Prostate gland (tissue), 2 donors: ENCODE data around the gene POU4F1. TPM values are rescaled to one million over a fixed set of nuclear protein-coding genes. Genes with fewer than 3 reads are reported as not detected.

Experiments
- DNase-seq: peaks from one replicate; pipeline ENCODE4 v3.0.0-alpha.2; 2019; ENCODE audit warnings: low spot score
- H3K27ac ChIP-seq, 2 donors: fragments of 200-600 bp; sonication (generic); 2 replicates each; pipeline ENCODE4 v1.5.1; 2017 to 2019
- H3K27me3 ChIP-seq: fragments of 200-600 bp; sonication (generic); replicated peaks from 2 replicates; pipeline ENCODE4 v1.5.1; 2019; ENCODE audit not compliant: insufficient read depth
- H3K36me3 ChIP-seq, 2 donors: fragments of 200-600 bp; sonication (generic); 1 replicate in 1 of 2; 2 replicates in 1 of 2; pipeline versions ENCODE4 v1.5.1 to v1.8.1; 2017 to 2019
- H3K4me1 ChIP-seq: fragments of 200-600 bp; sonication (generic); replicated peaks from 2 replicates; pipeline ENCODE4 v1.5.1; 2019
- H3K4me3 ChIP-seq, 2 donors: fragments of 200-600 bp; sonication (generic); 2 replicates each; pipeline ENCODE4 v1.5.1; 2017 to 2019
- H3K9me3 ChIP-seq: fragments of 200-600 bp; sonication (generic); 2 replicates; pipeline ENCODE4 v1.5.1; 2017
- POLR2A ChIP-seq: fragments of 450-650 bp; IDR thresholded peaks from one replicate; pipeline ENCODE4 v1.6.1; 2016; ENCODE audit warnings: antibody characterized with exemption, mild to moderate bottlenecking
- POLR2AphosphoS5 ChIP-seq: sonication (generic); formaldehyde crosslinking; IDR thresholded peaks from one replicate; pipeline ENCODE4 v1.6.1; 2017; ENCODE audit warnings: antibody characterized with exemption
- WGBS: methylation state at CpG from one replicate; pipeline ENCODE4 v1.1.5; 2018; 5-methylcytosine and 5-hydroxymethylcytosine counted together
- intact Hi-C: fragments of 100-400 bp; cut with DNase I; formaldehyde crosslinking; loops from one replicate; pipeline ENCODE4 v1.14.2; 2022
- total RNA-seq, 2 donors: library from RNA; depleted of rRNA; stranded (reverse); fragments of >200 nt; gene quantifications; one replicate each; pipeline ENCODE4 v1.1.0, GENCODE V29; 2016
- TF ChIP-seq, protein P1 (sequence below), 4 experiments: fragments of 200-600 bp in 2 of 4; fragments of 450-650 bp in 2 of 4; sonication (generic) in 2 of 4; IDR thresholded peaks; 1 replicate in 3 of 4; 2 replicates in 1 of 4; pipeline ENCODE4 v1.5.1; 2016 to 2019; ENCODE audit warnings: antibody characterized with exemption in 4 of 4, mild to moderate bottlenecking in 2 of 4, moderate library complexity in 2 of 4

POU4F1 gene
- total RNA-seq, 2 donors from 2014 or later = 0.68 TPM; not detected in 1

GRCh38 chr13:78593129-78593528 lies 10.2 kb downstream of the POU4F1 start:
- H3K9me3 ChIP-seq = no peaks in the 10 kb centered on the region
- intact Hi-C loops = no loop called here
- H3K27me3 ChIP-seq = peaks cover 52% of the 10 kb centered on the region
- H3K4me3 ChIP-seq = no peak overlapping the region
- no peak for DNase-seq
- H3K4me1 ChIP-seq = no peaks in the 10 kb centered on the region
- TF ChIP-seq, protein P1, sequence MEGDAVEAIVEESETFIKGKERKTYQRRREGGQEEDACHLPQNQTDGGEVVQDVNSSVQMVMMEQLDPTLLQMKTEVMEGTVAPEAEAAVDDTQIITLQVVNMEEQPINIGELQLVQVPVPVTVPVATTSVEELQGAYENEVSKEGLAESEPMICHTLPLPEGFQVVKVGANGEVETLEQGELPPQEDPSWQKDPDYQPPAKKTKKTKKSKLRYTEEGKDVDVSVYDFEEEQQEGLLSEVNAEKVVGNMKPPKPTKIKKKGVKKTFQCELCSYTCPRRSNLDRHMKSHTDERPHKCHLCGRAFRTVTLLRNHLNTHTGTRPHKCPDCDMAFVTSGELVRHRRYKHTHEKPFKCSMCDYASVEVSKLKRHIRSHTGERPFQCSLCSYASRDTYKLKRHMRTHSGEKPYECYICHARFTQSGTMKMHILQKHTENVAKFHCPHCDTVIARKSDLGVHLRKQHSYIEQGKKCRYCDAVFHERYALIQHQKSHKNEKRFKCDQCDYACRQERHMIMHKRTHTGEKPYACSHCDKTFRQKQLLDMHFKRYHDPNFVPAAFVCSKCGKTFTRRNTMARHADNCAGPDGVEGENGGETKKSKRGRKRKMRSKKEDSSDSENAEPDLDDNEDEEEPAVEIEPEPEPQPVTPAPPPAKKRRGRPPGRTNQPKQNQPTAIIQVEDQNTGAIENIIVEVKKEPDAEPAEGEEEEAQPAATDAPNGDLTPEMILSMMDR (IDR thresholded peaks at IDR 0.05) = no peak
- TF ChIP-seq POLR2AphosphoS5 = no peak
- TF ChIP-seq POLR2A = no peak
- WGBS = 13% methylated on average over 13 of the region's 13 CpGs
- H3K27ac ChIP-seq = no peak overlapping the region
- H3K36me3 ChIP-seq = no peaks in the 10 kb centered on the region

DNA sequence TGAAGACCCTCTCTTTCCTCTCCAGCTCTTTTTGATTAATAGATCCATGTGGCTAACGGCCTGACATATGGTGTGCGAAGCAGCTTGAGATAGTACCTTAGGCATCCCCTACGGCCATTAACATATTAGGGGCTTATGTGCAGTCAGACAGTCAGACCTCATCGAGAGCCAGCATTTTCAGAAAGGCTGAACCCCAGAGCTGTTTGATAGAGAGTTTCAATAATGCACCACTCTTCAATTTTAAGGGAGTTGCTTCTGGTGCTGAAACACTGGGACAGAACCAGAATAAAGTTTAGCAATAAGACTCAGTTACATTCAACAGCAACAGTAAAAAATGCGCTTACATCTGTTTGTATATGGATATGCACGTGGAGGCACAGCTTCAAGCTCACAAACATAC lies 10.8 kb downstream of the POU4F1 start:
- peaks cover 49% of the 10 kb centered on the region for H3K27me3 ChIP-seq

GRCh38 chr13:78589206-78589605 lies 14.1 kb downstream of the POU4F1 start:
- intact Hi-C loops = no loop called here
- no peak overlapping the region for H3K4me3 ChIP-seq
- H3K27ac ChIP-seq = no peak overlapping the region
- WGBS = 3% methylated on average over 7 of the region's 7 CpGs
- H3K9me3 ChIP-seq = no peaks in the 10 kb centered on the region
- H3K27me3 ChIP-seq = peaks cover 21% of the 10 kb centered on the region
- no peak for DNase-seq
- H3K36me3 ChIP-seq = no peaks in the 10 kb centered on the region
- TF ChIP-seq POLR2A (no peak), POLR2AphosphoS5 (no peak)
- TF ChIP-seq, protein P1 (IDR thresholded peaks at IDR 0.05) = no peak
- no peaks in the 10 kb centered on the region for H3K4me1 ChIP-seq

More for the DNA sequence above, 10.8 kb downstream of the POU4F1 start:
- H3K9me3 ChIP-seq = no peaks in the 10 kb centered on the region
- no peak for TF ChIP-seq POLR2A
- TF ChIP-seq, protein P1 (IDR thresholded peaks at IDR 0.05) = no peak
- no peak for TF ChIP-seq POLR2AphosphoS5
- intact Hi-C loops = no loop called here
- H3K27ac ChIP-seq = no peak overlapping the region
- H3K4me3 ChIP-seq = no peak overlapping the region
- no peak for DNase-seq
- WGBS = 8% methylated on average over 6 of the region's 6 CpGs
- H3K4me1 ChIP-seq = no peaks in the 10 kb centered on the region
- no peaks in the 10 kb centered on the region for H3K36me3 ChIP-seq

DNA sequence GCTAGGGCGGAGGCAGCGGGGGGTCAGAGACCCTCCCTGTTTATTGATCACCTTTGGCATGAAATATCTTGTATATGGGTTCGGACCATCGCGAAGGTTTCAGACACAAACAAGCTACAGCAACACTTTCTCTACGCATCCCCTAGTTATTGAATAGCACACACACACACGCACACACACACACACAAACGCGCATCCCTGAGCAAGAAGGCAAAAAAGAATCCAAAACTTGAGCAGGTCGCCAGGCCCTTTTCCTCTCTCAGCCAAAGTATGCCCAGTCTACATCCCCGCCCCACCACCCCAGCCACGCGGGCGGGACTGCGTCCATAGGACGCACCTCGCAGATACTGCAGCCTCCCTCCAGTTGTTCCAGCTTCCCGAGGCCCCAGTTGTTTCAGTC lies 16.0 kb downstream of the POU4F1 start:
- TF ChIP-seq, protein P1 (IDR thresholded peaks at IDR 0.05) = no peak
- no peak for TF ChIP-seq POLR2AphosphoS5
- TF ChIP-seq POLR2A = no peak
- Histone ChIP-seq H3K9me3 (no peaks in the 10 kb centered on the region), H3K36me3 (no peaks in the 10 kb centered on the region), H3K4me1 (no peaks in the 10 kb centered on the region), H3K27ac (no peak overlapping the region), H3K4me3 (no peak overlapping the region), H3K27me3 (peaks cover 11% of the 10 kb centered on the region)
- WGBS = 14% methylated on average over 18 of the region's 18 CpGs
- intact Hi-C loops = no loop called here
- no peak for DNase-seq

GRCh38 chr13:78586706-78587105 lies 16.6 kb downstream of the POU4F1 start:
- TF ChIP-seq, protein P1 (IDR thresholded peaks at IDR 0.05) = no peak
- TF ChIP-seq POLR2AphosphoS5 = no peak
- no peak for TF ChIP-seq POLR2A
- no peaks in the 10 kb centered on the region for H3K36me3 ChIP-seq

More at GRCh38 chr13:78586706-78587105, 16.6 kb downstream of the POU4F1 start:
- no peak overlapping the region for H3K4me3 ChIP-seq
- H3K4me1 ChIP-seq = no peaks in the 10 kb centered on the region
- H3K27me3 ChIP-seq = peaks cover 11% of the 10 kb centered on the region
- DNase-seq = no peak
- intact Hi-C loops = no loop called here
- WGBS = 6% methylated on average over 21 of the region's 21 CpGs
- no peaks in the 10 kb centered on the region for H3K9me3 ChIP-seq
- H3K27ac ChIP-seq = no peak overlapping the region
